Erythroblast (primary cell): ENCODE measurements around the gene NDUFB2.
"Not testable (repeated sequence)": the region's sequence is repeated elsewhere in the genome, so short reads cannot be mapped to it uniquely, and the experiment has no call there.

Source experiments
- DNase-seq, 2 experiments: peaks; one replicate each; lab custom pipeline; 2025; lab: John Stamatoyannopoulos, UW
- GATA1 ChIP-seq: IDR thresholded peaks from 2 replicates; pipeline ENCODE4 v1.6.1; 2011; ENCODE audit warnings: low read depth, mild to moderate bottlenecking, control low read depth, low read length, moderate library complexity
- POLR2A ChIP-seq: IDR thresholded peaks from 2 replicates; pipeline ENCODE4 v1.6.1; 2011; ENCODE audit warnings: mild to moderate bottlenecking, low read length

The NDUFB2 gene

GRCh38 chr7:140722254-140722653, 25.7 kb downstream of the NDUFB2 start:
- DNase-seq = no peak
- TF ChIP-seq GATA1 (no peak), POLR2A (no peak)

DNA sequence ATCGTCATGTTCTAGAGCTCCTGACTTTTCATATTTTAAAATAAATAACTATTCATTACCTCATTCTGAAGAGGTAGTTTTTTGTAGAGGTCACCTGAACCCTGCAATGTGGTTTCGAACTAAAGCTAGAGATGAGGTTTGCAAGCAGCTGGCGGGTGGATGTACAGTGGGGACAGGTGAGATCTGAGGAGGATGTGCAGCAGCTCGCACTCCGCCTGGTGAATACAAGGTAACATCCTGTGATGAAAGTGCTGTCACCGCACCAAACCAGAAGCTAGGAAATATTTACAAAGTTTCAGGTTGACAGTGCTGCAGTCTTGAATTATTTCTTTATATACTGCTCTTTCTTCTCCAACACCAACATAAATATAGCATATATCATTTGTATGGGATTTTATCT, 26.5 kb downstream of the NDUFB2 start:
- no peak for DNase-seq
- no peak for TF ChIP-seq POLR2A
- TF ChIP-seq GATA1 = no peak

DNA sequence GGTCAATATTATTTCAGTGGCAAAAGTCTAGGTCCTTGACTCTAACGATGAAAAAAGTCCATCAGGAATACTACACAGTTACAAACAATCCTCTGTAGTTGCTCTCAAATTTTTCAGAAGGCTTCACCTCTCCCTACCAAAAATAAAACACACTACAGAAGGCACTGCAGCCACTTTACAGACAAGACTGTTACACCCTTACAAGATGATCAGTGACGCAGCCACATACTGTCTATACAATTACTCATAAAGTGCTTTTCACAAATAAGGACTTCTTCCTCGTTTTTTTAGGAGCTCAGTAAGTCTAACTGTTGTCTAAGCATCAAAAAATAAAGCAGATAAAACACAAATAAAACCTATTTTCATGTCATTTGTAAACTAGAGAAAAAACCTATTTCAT, 27.1 kb downstream of the NDUFB2 start:
- TF ChIP-seq GATA1 = no peak
- no peak for TF ChIP-seq POLR2A
- DNase-seq = no peak

GRCh38 chr7:140724706-140725105, 28.2 kb downstream of the NDUFB2 start:
- DNase-seq = no peak
- TF ChIP-seq GATA1 = no peak
- no peak for TF ChIP-seq POLR2A

GRCh38 chr7:140726281-140726680, 29.8 kb downstream of the NDUFB2 start:
- peak in 1 of 2 experiments; percentile 22 for DNase-seq
- TF ChIP-seq POLR2A (no peak), GATA1 (no peak)

GRCh38 chr7:140732416-140732815, 35.9 kb downstream of the NDUFB2 start:
- TF ChIP-seq GATA1 = no peak
- DNase-seq = no peak

DNA sequence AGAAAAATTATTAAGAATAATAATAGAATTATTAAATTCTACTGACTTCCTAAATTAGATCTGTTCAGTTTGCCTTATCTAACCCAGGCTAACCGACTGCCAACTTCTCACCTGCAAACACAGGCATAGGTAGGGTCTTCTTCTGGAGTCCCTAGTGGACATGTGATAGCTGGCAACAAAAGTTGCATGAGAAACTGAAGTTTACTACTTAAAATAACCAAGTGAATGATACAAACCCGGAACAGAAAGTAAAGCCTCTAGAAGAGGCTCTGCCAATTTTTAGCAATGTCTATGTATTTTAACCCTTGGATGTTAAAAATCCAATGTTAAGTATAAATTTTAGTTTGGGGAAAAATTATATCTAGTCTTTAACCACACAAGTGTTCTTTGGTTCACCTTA, 37.6 kb downstream of the NDUFB2 start:
- no peak for TF ChIP-seq GATA1
- no peak for TF ChIP-seq POLR2A
- DNase-seq = no peak

GRCh38 chr7:140734729-140735128, 38.2 kb downstream of the NDUFB2 start:
- no peak for TF ChIP-seq POLR2A
- no peak for TF ChIP-seq GATA1

DNA sequence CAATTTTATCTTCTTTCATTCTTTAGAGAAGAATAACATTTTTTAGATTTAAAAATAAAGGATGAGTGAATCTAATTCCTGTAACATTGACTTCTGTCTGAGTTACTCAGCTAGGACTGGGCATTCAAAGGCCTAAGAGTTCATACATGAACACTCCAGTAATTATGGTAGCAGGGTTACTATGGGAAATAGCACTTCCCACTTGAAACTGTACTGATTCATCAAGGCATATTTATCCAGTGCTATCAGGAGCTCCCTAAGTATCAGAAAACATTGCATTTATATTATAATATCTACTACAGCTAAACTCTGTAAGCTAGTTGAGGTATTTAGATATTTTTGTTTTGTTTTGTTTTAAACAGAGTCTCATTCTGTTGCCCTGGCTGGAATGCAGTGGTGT, 41.8 kb downstream of the NDUFB2 start:
- TF ChIP-seq GATA1 (no peak), POLR2A (no peak)
- no peak for DNase-seq

More at GRCh38 chr7:140734729-140735128, 38.2 kb downstream of the NDUFB2 start:
- no peak for DNase-seq

DNA sequence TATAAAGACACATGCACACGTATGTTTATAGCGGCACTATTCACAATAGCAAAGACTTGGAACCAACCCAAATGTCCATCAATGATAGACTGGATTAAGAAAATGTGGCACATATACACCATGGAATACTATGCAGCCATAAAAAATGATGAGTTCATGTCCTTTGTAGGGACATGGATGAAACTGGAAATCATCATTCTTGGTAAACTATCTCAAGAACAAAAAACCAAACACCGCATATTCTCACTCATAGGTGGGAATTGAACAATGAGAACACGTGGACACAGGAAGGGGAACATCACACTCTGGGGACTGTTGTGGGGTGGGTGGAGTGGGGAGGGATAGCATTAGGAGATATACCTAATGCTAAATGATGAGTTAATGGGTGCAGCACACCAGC, 46.7 kb downstream of the NDUFB2 start:
- DNase-seq = not testable (repeated sequence)

DNA sequence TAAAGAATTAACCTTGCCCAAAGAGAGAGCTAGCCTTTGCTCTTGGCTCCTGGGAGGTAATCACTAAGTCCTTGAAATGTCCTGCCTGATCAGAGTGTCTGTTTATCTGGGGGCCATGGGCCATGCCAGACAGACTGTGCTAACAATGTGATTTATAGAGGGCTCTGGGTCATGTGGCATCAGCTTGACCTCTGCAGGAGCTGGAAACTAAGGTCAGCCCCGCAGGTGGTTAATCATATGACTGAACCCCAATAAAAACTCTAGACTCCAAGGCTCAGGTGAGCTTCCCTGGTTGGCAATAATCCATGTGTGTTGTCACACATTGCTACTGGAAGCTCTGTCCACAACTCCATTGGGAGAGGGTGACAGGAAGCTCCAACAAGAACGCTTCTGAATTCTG, 47.5 kb downstream of the NDUFB2 start:
- no peak for DNase-seq
- no peak for TF ChIP-seq POLR2A
- TF ChIP-seq GATA1 = no peak

- no peak for TF ChIP-seq GATA1
- TF ChIP-seq POLR2A = no peak
- DNase-seq = no peak
Measured at GRCh38 chr7:140745266-140746058, 49.0 kb downstream of the NDUFB2 start.

DNA sequence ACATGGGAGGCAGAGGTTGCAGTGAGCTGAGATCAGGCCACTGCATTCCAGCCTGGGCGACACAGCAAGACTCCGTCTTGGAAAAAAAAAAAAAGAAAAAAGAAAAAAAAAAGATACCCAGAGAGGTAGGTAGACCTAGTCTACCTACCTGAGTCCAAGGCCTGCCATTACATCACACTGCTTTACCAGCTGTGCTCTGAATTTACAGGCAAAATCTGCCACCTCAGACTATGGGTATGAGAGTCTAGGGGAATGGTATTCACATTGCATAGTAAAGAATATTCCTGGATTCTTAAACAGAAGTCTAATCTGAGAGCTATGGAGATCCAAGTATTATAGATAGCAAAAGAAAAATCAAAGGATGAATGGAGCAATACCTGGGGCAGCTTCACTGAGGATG, 50.2 kb downstream of the NDUFB2 start:
- no peak for DNase-seq
- TF ChIP-seq GATA1 (no peak), POLR2A (no peak)

GRCh38 chr7:140752533-140752932, 56.0 kb downstream of the NDUFB2 start:
- DNase-seq = no peak
- TF ChIP-seq POLR2A (no peak), GATA1 (no peak)

GRCh38 chr7:140754506-140754905, 58.0 kb downstream of the NDUFB2 start:
- no peak for DNase-seq
- TF ChIP-seq POLR2A (no peak), GATA1 (no peak)
